ENCODE results near the gene POLR3B.
"Not testable (repeated sequence)": the region's sequence is repeated elsewhere in the genome, so short reads cannot be mapped to it uniquely, and the experiment has no call there.

Gene POLR3B

GRCh38 chr12:106357549-106358395, at the start of gene POLR3B:
Gene POLR3B, plus strand, starts transcription at chr12:106357748. Its CDS starts 132 bp downstream, at chr12:106357880.
- TF ChIP-seq ZFX (IDR thresholded peaks at IDR 0.05; ENCODE audit: borderline replicate concordance) (no peak), CTCF (IDR thresholded peaks at IDR 0.05) (peak; percentile 97)
- H3K27ac ChIP-seq, result peak within 1 kb of the TSS; percentile 89

DNA sequence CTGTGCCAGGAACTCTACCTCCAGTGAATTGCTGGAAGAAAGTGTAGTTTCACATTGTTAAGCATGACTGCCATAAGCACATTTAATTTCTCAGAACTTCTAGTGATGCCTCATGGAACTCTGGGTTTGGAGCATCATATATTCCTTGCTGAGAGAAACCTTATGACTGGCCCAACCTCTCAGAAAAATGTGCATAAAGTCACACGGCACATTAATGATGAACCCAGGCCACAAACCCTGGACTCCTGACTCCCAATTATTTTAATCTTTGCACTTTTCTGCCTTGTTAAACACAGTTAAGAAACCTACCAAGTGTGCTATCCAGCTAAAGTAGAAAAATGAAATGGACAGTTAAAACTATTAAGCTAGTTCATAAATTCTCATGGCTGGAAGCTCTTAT, 49.4 kb upstream of the POLR3B start:
- no peak for TF ChIP-seq CTCF (IDR thresholded peaks at IDR 0.05)
- TF ChIP-seq ZFX (IDR thresholded peaks at IDR 0.05; ENCODE audit: borderline replicate concordance), result no peak
- no peak overlapping the region for H3K27ac ChIP-seq

DNA sequence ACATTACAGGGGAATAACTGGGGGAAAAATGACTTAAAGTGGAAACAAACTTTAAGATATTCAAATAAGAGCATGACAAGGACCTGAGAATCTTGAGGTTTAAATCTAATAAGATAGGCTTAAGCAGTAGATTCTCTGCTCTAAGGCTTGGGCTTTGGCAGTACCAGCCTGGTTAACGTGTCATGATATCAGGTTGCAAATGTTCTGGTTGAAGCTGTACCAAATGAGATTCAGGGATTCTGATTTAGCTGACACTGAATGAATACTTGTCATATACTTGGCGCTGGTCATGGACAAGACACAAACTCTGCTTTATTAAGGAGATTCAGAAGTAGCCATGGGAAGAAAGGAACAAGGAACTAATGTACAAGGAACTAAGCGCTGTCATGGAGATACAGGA, 48.9 kb upstream of the POLR3B start:
- TF ChIP-seq CTCF (IDR thresholded peaks at IDR 0.05), result no peak
- TF ChIP-seq ZFX (IDR thresholded peaks at IDR 0.05; ENCODE audit: borderline replicate concordance), result no peak
- no peak overlapping the region for H3K27ac ChIP-seq

DNA sequence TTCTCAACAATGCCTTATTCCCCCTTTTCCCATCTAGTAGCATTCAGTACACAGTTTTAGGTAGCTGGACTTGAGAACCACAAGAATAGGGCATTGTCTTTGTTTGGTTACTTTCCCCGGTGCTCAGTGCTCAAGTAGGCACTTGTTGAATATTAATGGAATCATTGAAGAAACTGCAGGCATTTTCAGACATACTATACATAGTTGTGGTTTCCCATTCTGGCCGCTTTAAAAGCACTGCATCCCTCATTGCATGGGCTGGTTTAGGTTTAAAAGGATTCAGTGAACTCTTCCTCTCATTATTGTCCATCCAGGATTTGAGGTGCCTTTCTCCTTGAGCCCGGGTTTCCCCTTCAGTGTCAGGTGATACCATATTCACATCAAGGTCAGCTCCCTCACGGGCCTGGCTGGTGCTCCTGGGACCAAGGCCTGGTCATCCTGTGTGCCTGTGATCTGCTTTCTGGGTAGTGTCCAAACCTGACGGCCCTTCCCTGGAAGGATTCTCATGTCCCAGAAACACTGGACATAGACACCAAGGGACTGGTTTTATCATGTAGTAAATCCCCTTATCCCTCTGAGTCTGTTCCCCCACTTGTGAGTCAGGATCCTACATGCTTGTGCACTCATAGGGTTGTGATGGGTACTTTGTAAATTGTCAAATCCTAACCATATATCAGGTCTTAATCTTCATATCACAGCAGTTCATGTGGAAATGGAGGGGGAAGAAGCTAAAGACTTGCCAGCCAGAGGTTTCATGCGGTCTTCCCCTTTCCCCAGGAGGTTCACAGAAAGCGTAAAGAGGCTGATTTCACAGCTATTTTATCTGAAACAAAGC, 47.7 kb upstream of the POLR3B start:
- H3K27ac ChIP-seq, result no peak overlapping the region
- TF ChIP-seq ZFX (IDR thresholded peaks at IDR 0.05; ENCODE audit: borderline replicate concordance) (no peak), CTCF (IDR thresholded peaks at IDR 0.05) (no peak)

DNA sequence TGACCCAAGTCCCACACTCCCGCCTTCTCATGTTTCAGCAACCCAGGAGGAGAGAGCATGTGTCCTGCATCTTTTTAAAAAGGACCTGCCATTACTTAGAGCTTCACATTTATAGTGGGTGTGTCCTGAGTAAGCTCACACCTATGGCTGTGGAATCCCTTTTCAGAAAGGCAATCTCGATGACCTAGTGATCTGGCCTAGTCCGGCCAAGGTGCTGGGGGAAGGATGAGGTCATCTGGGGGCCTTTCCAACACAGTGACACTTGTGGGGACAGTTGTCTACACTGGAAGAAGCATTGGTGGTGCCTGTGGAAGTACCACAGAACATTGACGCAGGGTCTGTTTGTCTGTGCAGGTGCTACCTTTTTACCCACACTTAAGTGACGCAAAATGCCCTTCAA, 46.9 kb upstream of the POLR3B start:
- H3K27ac ChIP-seq, result no peak overlapping the region
- TF ChIP-seq CTCF (IDR thresholded peaks at IDR 0.05) (no peak), ZFX (IDR thresholded peaks at IDR 0.05; ENCODE audit: borderline replicate concordance) (no peak)

DNA sequence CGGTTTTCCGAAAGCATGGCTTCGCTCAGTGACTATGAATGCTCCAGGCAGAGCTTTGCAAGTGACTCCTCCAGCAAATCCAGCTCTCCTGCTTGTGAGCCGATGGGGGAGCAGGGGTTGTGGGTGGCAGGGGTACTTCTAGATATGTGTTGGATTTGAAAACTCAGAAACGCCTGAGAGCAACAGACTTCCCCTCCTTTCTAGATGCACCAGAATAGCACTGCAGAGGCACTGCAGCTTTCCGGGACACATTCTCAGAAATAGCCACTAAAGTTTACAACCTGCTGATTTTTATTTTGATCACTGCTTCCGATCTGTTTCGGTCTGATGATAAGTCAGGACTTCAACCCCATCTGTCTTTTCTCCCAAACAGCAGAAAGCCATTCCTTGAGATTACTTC, 46.4 kb upstream of the POLR3B start:
- TF ChIP-seq ZFX (IDR thresholded peaks at IDR 0.05; ENCODE audit: borderline replicate concordance), result no peak
- no peak for TF ChIP-seq CTCF (IDR thresholded peaks at IDR 0.05)
- no peak overlapping the region for H3K27ac ChIP-seq

DNA sequence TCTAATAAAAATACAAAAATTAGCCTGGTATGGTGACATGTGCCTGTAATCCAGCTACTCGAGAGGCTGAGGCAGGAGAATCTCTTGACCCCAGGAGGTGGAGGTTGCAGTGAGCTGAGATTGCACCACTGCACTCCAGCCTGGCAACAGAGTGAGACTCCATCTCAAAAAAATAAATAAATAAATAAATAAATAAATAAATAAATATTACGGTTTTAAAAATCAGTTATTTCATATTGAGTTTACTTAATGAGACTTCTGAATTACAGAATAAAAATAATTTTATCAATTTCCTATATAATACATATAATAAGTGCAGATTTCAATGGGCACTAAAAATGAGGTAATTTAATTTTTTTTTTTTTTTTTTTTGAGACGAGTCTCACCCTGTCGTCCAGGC, 44.1 kb upstream of the POLR3B start:
- not testable (repeated sequence) for H3K27ac ChIP-seq

All from 22Rv1 (cell line).